NCI-H748 (cell line): ENCODE results near the gene LAMTOR4.
"Not testable (repeated sequence)": the region's sequence is repeated elsewhere in the genome, so short reads cannot be mapped to it uniquely, and the experiment has no call there.

Experiments used
- DNase-seq: peaks from one replicate; lab custom pipeline; 2025; ENCODE audit not compliant: unreplicated experiment; lab: John Stamatoyannopoulos, UW

The LAMTOR4 gene

GRCh38 chr7:100169147-100169850 is 20.6 kb downstream of the LAMTOR4 start:
- DNase-seq = no peak

GRCh38 chr7:100170101-100170897 is 21.6 kb downstream of the LAMTOR4 start:
- no peak for DNase-seq

DNA sequence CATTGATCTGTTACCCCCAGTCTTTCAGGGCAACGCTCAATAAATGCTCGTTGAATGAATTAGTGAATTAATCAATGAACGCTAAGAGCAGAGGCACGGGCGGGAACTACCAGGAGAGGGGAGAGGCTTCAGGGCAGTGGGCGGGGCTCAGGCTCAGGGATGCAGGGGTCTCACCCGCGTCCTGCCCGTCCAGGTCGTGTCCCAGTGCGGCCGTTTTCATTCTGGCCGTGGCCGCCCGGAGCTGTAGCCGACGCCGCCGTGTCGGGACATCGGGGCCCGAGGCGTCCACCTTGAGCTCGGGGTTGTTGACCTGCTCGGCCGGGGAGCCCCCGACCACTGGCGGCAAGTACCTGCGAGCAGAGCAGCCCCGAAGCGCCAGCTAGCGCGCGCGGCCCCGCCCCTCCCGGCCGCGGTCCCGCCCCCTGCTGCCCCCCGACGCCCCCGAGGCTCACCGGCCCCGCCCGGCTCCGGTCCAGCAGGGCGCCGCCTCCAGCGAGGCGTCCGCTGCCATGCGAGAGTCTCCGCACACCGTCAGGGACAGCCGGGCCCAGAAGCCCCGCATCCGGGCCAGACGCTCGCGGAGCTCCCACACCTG is 22.5 kb downstream of the LAMTOR4 start:
- DNase-seq = peak; percentile 73

DNA sequence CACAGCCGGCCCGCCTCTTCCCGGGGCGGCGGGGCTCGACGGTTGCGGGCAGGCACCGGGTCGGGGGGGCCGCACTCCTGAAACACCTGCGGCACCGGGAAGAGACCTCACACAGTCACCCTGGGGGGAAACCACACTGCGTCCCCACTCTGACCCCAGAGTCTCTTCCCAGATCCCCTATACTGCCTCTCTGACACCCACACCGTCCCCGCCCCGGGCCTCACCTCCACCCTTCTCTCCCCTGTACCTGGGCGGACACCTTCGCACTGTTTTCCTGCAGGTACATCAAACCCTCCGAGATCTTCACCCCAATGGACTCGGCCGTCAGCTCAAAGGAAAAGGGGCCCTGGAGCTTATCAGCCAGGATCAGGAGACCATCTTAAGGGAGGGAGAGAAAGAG is 23.1 kb downstream of the LAMTOR4 start:
- no peak for DNase-seq

GRCh38 chr7:100173806-100174495 is 25.2 kb downstream of the LAMTOR4 start:
- no peak for DNase-seq

DNA sequence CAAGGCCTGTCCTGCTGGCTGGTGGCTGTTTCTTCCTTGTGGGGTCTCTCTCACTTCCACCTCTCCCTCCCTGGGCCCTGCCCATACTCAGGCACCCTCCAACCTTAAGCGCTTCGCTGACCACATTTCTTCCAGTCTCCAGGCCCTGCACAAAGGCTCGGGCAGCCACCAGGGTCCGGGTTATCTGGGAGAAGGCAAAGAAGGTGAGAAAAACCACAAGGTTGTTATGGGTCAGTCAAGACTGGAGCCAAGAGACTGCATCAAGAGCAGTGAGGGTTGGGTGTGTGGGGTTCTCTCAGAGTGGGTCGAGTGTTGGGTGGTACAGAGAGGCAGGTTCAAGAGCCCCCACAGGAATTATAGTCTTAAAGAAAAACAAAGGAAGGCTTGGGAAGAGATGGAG is 25.9 kb downstream of the LAMTOR4 start:
- DNase-seq = no peak

DNA sequence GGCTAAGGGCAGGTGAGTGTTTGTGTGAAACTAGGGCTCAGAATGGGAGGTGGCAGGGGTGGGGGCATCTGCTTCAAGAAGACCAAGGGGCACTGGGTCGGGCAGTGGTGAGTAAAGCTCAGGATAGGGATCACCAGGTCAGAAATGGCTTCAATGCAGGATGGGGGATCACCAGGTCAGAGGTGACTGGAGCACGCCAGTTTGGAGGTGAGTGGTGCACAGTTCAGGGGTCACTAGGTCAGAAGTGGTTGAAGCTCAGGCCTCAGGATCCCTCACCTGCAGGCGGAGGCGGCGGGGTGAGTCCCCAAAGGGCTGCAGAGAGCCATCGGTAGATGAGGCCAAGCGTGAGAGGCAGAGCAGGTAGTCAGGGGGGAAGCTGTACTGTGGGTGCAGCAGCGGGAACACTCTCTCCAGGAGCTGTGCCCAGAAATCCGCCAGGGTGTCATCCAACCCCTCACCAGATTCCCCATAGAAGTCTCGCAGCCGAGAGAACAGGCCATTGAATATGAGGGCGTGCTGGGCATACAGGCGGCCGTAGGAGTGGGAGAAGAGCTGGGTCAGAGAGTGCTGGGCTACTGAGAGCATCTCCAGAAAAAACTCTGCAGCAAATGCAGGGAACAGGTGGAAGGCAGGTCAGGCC is 26.7 kb downstream of the LAMTOR4 start:
- no peak for DNase-seq

GRCh38 chr7:100176096-100177044 is 27.7 kb downstream of the LAMTOR4 start:
- DNase-seq = no peak

DNA sequence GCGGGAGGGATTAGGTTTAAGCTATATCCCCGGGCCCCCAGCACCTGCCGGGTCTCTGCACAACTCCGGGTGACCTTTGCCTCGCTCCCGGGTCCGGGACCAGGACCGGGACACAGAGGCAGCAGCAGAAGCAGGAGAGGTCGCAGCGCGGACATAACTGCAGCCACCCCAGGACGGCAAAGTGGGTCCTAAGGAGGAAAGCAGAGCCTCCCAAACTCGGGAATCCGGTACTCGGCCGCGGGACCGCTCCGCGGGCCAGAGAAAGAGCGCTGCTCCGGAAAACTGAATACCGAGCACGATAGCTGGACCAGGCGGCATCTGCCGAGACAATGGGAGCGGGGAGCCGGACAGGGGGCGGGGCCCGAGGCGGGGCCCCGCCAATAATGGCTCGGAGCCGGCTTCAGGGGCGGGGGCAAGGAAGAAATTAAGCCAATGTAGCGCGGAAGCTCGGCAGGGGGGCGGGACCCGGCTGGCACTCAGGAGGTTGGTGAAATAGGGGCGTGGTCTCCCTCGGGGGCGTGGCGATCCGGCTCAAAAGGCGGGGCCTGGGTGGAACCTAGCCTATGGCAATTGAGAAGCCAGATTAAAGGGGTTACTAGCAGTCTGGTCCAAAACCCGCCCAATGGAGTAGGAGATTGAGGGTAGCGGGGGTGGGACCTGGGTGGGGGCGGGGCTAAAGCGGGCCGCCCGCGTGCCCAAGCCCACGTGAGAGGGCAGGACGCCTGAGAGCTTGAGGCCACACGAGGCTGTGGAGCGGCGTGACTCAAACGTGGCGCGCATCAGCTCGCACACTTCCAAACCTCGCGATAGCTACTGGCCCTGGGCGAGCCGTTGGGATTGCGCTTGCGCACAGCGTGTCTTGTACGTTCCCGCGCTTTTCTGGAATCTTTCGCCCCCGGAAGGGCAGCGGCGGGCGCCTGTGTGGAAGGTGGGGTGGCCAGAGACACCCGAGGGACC is 28.6 kb downstream of the LAMTOR4 start, which contains the start of the genes GPC2 and STAG3:
Gene GPC2, minus strand, starts transcription at position 337 of the 957 bp plus-strand sequence. Its CDS starts 182 bp downstream, at position 155.
Gene STAG3, plus strand, starts transcription at position 874 of the 957 bp plus-strand sequence. CDS start 2,639 bp downstream, outside the sequence.
- peak; percentile 94 for DNase-seq

- DNase-seq = not testable (repeated sequence)
Observed at GRCh38 chr7:100180084-100180483, 31.4 kb downstream of the LAMTOR4 start.

GRCh38 chr7:100182616-100183015 is 33.9 kb downstream of the LAMTOR4 start:
- DNase-seq = not testable (repeated sequence)

- DNase-seq = not testable (repeated sequence)
Observed at GRCh38 chr7:100183090-100183489, 34.4 kb downstream of the LAMTOR4 start.

DNA sequence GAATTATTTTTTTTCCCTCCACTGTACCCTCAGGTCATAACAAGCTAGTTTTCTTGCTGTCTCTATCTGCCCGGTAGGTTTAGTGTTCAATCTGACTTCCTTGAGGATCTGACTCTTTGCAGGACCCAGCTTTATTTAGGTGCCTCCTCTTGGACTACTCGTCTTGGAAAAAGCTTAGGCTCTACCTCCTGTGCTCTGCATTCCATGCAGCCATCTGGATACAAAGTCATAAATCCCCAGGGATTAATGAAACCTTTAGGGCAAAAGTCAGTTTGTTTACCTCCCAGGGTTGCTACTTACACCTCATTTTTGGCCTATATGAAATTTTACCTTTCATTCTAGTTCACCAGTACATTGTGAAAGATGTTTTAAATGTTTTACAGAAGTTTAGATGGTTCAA is 37.0 kb downstream of the LAMTOR4 start:
- no peak for DNase-seq

DNA sequence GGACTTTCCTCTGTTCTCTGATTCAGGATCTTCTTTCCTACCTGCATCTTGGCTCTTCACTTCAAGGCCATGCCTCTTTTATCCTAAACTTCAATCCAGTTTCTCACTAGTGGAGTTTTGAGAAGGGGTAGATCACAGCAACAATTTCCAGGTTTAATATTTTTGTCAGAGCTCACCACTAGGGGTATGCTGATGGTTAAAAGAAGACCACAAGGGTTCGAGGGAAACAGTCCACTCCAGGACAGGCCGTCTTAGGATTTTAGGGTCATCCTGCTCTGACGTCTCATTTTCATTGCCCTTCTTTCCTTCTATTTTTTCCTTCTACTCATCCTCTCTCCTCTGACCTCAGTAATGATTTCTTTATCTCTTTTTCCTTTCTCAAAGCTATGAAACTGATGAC is 40.3 kb downstream of the LAMTOR4 start:
- DNase-seq = no peak

- no peak for DNase-seq
Observed at GRCh38 chr7:100190048-100190711, 41.5 kb downstream of the LAMTOR4 start.

DNA sequence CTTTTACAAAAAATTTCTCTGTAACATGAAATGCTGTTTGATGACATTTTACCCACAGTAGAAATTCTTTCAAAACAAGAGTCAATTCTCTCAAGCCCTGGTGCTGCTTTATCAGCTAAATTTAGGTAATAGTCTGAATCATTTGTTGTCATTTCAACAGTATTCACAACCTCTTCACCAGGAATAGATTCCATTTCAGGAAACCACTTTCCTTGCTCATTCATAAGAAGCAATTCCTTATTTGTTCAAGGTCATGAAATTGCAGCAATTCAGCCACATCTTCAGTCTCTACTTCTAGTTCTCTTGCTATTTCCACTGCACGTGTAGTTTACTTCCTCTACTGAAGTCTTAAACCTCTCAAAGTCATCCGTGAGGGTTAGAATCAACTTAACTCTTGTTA is 43.1 kb downstream of the LAMTOR4 start:
- no peak for DNase-seq

GRCh38 chr7:100192281-100192862 is 43.7 kb downstream of the LAMTOR4 start:
- DNase-seq = not testable (repeated sequence)
